PC-9 (cell line): ENCODE data around the gene CDK8.

Experiments used
- EZH2 ChIP-seq: fragments of 200-600 bp; sonication (generic); IDR thresholded peaks from 2 replicates; pipeline ENCODE4 v1.8.0; 2017; ENCODE audit warnings: antibody characterized with exemption, low read depth
- TF ChIP-seq, protein P1 (sequence below): fragments of 200-600 bp; sonication (generic); conservative IDR thresholded peaks from 2 replicates; pipeline ENCODE4 v1.6.1; 2017; ENCODE audit warnings: mixed run types, antibody characterized with exemption, mild to moderate bottlenecking, moderate library complexity

- TF ChIP-seq, protein P1, sequence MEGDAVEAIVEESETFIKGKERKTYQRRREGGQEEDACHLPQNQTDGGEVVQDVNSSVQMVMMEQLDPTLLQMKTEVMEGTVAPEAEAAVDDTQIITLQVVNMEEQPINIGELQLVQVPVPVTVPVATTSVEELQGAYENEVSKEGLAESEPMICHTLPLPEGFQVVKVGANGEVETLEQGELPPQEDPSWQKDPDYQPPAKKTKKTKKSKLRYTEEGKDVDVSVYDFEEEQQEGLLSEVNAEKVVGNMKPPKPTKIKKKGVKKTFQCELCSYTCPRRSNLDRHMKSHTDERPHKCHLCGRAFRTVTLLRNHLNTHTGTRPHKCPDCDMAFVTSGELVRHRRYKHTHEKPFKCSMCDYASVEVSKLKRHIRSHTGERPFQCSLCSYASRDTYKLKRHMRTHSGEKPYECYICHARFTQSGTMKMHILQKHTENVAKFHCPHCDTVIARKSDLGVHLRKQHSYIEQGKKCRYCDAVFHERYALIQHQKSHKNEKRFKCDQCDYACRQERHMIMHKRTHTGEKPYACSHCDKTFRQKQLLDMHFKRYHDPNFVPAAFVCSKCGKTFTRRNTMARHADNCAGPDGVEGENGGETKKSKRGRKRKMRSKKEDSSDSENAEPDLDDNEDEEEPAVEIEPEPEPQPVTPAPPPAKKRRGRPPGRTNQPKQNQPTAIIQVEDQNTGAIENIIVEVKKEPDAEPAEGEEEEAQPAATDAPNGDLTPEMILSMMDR, result no peak
- TF ChIP-seq EZH2, result no peak
These were observed 191.2 kb downstream of the CDK8 start for GRCh38 chr13:26445092-26445491.
